ENCODE data around the gene CUX1. TPM values are rescaled to one million over a fixed set of nuclear protein-coding genes. Genes with fewer than 3 reads are reported as not detected.

Gene CUX1
- total RNA-seq, 1 experiment from 2014 or later: 39.6 TPM

DNA sequence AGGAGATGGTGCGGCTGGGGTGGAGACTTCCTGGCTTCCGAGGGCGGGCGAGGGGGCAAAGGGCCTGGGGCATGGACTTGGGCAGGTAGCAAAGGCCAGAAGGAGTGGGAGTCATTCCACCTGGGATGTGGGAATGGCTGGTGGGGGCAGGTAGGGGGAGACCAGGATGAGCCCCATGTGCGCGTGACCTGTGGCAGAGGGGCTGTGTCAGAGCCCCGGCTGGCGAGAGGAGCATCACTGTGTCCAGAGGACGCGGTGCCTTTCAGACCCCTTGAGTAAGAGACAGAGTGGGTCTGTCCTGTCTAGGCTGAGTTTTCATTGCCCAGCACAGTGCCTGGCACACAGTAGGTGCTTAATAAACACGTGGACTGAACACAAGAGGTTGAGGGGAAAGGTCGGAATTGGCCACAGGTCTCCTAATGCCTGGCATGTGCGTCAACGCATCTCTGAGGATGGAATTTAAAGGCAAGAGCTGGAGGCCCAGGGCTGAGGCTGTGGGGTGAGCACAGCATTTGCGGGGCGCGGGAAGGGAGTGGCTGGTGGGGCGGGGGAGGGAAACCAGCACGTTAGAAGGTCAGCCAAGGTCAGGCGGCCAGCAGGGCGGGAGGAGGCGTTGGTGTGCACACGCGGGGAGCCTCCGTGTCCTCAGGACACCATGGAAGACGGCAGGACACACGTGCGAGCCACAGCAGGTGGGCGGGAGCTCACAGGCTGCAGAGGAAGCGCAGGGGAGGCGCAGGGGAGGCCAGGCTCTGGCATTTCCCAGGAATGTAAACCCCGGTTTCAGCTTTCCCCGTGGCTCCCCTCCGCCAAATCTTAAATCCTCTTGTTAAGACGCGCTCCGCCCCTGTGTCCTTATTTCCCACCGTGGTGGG, 51.8 kb downstream of the CUX1 start:
- H3K9me3 ChIP-seq (ENCODE audit: low read length): no peaks in the 10 kb centered on the region
- peaks cover 24% of the 10 kb centered on the region for H3K4me1 ChIP-seq (ENCODE audit: insufficient read depth, low read length)
- no peaks in the 10 kb centered on the region for H3K27me3 ChIP-seq (ENCODE audit: low read length)
- TF ChIP-seq EZH2 (IDR thresholded peaks at IDR 0.05; ENCODE audit: low read length, unreplicated experiment) (no peak), EZH2phosphoT487 (IDR thresholded peaks at IDR 0.05; ENCODE audit: borderline replicate concordance, low read length) (no peak)
- TF ChIP-seq, protein P1, sequence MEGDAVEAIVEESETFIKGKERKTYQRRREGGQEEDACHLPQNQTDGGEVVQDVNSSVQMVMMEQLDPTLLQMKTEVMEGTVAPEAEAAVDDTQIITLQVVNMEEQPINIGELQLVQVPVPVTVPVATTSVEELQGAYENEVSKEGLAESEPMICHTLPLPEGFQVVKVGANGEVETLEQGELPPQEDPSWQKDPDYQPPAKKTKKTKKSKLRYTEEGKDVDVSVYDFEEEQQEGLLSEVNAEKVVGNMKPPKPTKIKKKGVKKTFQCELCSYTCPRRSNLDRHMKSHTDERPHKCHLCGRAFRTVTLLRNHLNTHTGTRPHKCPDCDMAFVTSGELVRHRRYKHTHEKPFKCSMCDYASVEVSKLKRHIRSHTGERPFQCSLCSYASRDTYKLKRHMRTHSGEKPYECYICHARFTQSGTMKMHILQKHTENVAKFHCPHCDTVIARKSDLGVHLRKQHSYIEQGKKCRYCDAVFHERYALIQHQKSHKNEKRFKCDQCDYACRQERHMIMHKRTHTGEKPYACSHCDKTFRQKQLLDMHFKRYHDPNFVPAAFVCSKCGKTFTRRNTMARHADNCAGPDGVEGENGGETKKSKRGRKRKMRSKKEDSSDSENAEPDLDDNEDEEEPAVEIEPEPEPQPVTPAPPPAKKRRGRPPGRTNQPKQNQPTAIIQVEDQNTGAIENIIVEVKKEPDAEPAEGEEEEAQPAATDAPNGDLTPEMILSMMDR (conservative IDR thresholded peaks at IDR 0.05; ENCODE audit: low read depth, low read length): no peak
- ATAC-seq: no peak
- H3K4me2 ChIP-seq (ENCODE audit: low read length): peak overlapping the region; percentile 68; the same call in 1 of the 2 replicates
- ChIA-PET CTCF (no interaction called here), POLR2A (ENCODE audit: unreplicated experiment) (interaction anchor here (1.7 kb wide), 1 partner anchor 12 kb away, joined by 5 read pairs; no protein-coding TSS in a partner anchor)
- peak overlapping the region; percentile 97 for H3K27ac ChIP-seq (ENCODE audit: low read length)
- no TSS peak for BruUV-seq (replicated peaks)
- peaks cover 8% of the 10 kb centered on the region for H3F3A ChIP-seq (ENCODE audit: low read length, unreplicated experiment)
- H3K36me3 ChIP-seq (ENCODE audit: low read depth, low read length): 0 out of 2 replicates have a peak, but pooled peaks cover 3% of the 10 kb centered on the region
- H3K4me3 ChIP-seq (ENCODE audit: low read length): no peak overlapping the region
- no peak overlapping the region for H2AFZ ChIP-seq (ENCODE audit: low read length)
- H4K20me1 ChIP-seq (ENCODE audit: low read length): no peaks in the 10 kb centered on the region
- peak overlapping the region; percentile 70 for H3K9ac ChIP-seq (ENCODE audit: low read length)
- intact Hi-C loops (cut with micrococcal nuclease): no loop called here
- peaks cover 94% of the 10 kb centered on the region for H3K79me2 ChIP-seq (ENCODE audit: low read length)
- H3K9me2 ChIP-seq (replicated peaks; ENCODE audit: low read length): no peaks in the 10 kb centered on the region
- no peak for DNase-seq

DNA sequence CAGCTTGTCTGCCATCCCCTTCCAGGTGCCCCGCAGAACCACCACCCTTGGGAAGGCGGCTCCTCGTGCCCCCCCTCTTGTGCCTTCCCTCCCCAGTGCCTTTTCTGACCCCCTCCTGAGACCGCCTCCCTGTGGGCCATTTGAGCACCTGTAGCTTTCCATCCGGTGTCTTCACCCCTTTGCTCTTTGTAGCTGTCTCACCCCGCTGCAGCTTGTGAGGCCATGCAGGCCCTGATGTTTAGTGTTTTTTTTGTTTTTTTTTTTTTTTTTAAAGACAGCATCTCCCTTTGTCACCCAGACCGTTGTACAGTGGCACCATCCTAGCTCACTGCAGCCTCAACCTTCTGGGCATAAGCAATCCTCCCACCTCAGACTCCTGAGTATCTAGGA, 52.5 kb downstream of the CUX1 start:
- H3K79me2 ChIP-seq (ENCODE audit: low read length): peaks cover 96% of the 10 kb centered on the region
- H3K36me3 ChIP-seq (ENCODE audit: low read depth, low read length): 0 out of 2 replicates have a peak, but pooled peaks cover 3% of the 10 kb centered on the region
- H3K4me1 ChIP-seq (ENCODE audit: insufficient read depth, low read length): peaks cover 24% of the 10 kb centered on the region
- H3K9ac ChIP-seq (ENCODE audit: low read length): peak overlapping the region; percentile 70
- TF ChIP-seq, protein P1 (conservative IDR thresholded peaks at IDR 0.05; ENCODE audit: low read depth, low read length): no peak
- TF ChIP-seq EZH2phosphoT487 (IDR thresholded peaks at IDR 0.05; ENCODE audit: borderline replicate concordance, low read length) (no peak), EZH2 (IDR thresholded peaks at IDR 0.05; ENCODE audit: low read length, unreplicated experiment) (no peak)
- no TSS peak for BruUV-seq (replicated peaks)
- no peak for DNase-seq
- H3K4me3 ChIP-seq (ENCODE audit: low read length): peak overlapping the region; percentile 36; the same call in 1 of the 2 replicates
- ChIA-PET POLR2A (ENCODE audit: unreplicated experiment) (interaction anchor here (1.7 kb wide), 1 partner anchor 13 kb away, joined by 5 read pairs; no protein-coding TSS in a partner anchor), CTCF (interaction anchor here (0.8 to 1.4 kb wide), 2 partner anchors 14 to 72 kb away, joined by 4 to 13 read pairs; no protein-coding TSS in a partner anchor)
- peaks cover 8% of the 10 kb centered on the region for H3F3A ChIP-seq (ENCODE audit: low read length, unreplicated experiment)
- peak overlapping the region; percentile 68 for H3K4me2 ChIP-seq (ENCODE audit: low read length)
- no peak overlapping the region for H2AFZ ChIP-seq (ENCODE audit: low read length)
- peak overlapping the region; percentile 97 for H3K27ac ChIP-seq (ENCODE audit: low read length)
- H4K20me1 ChIP-seq (ENCODE audit: low read length): no peaks in the 10 kb centered on the region
- no peaks in the 10 kb centered on the region for H3K9me3 ChIP-seq (ENCODE audit: low read length)
- H3K27me3 ChIP-seq (ENCODE audit: low read length): no peaks in the 10 kb centered on the region
- intact Hi-C loops (cut with micrococcal nuclease): no loop called here
- ATAC-seq: no peak
- no peaks in the 10 kb centered on the region for H3K9me2 ChIP-seq (replicated peaks; ENCODE audit: low read length)
